ENCODE data around the gene CAMSAP1. TPM values are rescaled to one million over a fixed set of nuclear protein-coding genes. Genes with fewer than 3 reads are reported as not detected.
A peak's percentile ranks its signal among the peaks of the same experiment; 100 is the strongest.

Gene CAMSAP1
- total and polyA plus RNA-seq, 9 of the 15 experiments (the other 6 are each of a cell fraction or from before 2014, with no cell fraction given) = 1.5 to 28.8 (median 14.3) TPM

GRCh38 chr9:135937521-135938489 is 30.5 kb upstream of the CAMSAP1 start (continued):
- TF ChIP-seq HNRNPK (IDR thresholded peaks at IDR 0.05; ENCODE audit: low read depth, low read length, poor library complexity, severe bottlenecking) (no peak), EWSR1 (IDR thresholded peaks at IDR 0.05; ENCODE audit: borderline replicate concordance, low read depth, partially characterized antibody) (no peak), RBFOX2 (IDR thresholded peaks at IDR 0.05; ENCODE audit: low read depth, low read length) (peak; percentile 59), SMARCA5 (IDR thresholded peaks at IDR 0.05) (no peak), POLR2A (conservative IDR thresholded peaks at IDR 0.05) (peak; percentile 25; the same call in 1 of the 2 replicates), HBP1 (CRISPR knock-in tag; IDR thresholded peaks at IDR 0.05) (no peak), HMGN3 (IDR thresholded peaks at IDR 0.05; ENCODE audit: borderline replicate concordance, extremely low read depth, insufficient read length, low read depth, low read length) (peak; percentile 18), YBX1 (IDR thresholded peaks at IDR 0.05) (no peak), ATF3 (IDR thresholded peaks at IDR 0.05) (peak; percentile 27; the same call in 1 of the 2 replicates), ATF3 (CRISPR knock-in tag; conservative IDR thresholded peaks at IDR 0.05) (no peak), ZBTB33 (CRISPR knock-in tag; IDR thresholded peaks at IDR 0.05) (0 out of 2 replicates have a peak, but pooled peaks have one; percentile 24), TARDBP (IDR thresholded peaks at IDR 0.05) (0 out of 2 replicates have a peak, but pooled peaks have one; percentile 21)
